Loucy (cell line): ENCODE data around the gene PRSS57.

Source experiments
- H2AFZ ChIP-seq: fragments of 200-600 bp; sonication (generic); 2 replicates; pipeline ENCODE4 v1.6.0; 2016; ENCODE audit warnings: antibody characterized with exemption, mild to moderate bottlenecking, low read length, moderate library complexity
- H3F3A ChIP-seq: fragments of 200-600 bp; 2 replicates; pipeline ENCODE4 v1.6.0; 2016; ENCODE audit warnings: antibody characterized with exemption, low read depth, mild to moderate bottlenecking
- H3K27me3 ChIP-seq: fragments of 200-600 bp; sonication (generic); 2 replicates; pipeline ENCODE4 v1.6.1; 2014; ENCODE audit warnings: low read length, mild to moderate bottlenecking; ENCODE audit not compliant: insufficient read depth, poor library complexity, severe bottlenecking
- H3K36me3 ChIP-seq: fragments of 200-600 bp; sonication (generic); 2 replicates; pipeline ENCODE4 v1.6.1; 2016; ENCODE audit warnings: low read length; ENCODE audit not compliant: insufficient read depth
- H3K4me1 ChIP-seq: fragments of 200-600 bp; sonication (generic); 2 replicates; pipeline ENCODE4 v1.5.1; 2014; ENCODE audit warnings: low read length, mild to moderate bottlenecking; ENCODE audit not compliant: insufficient read depth, poor library complexity, severe bottlenecking
- H3K4me2 ChIP-seq: fragments of 200-600 bp; sonication (generic); 2 replicates; pipeline ENCODE4 v1.6.0; 2014; ENCODE audit warnings: antibody characterized with exemption, low read length, low read depth, mild to moderate bottlenecking; ENCODE audit not compliant: poor library complexity, severe bottlenecking
- H3K4me3 ChIP-seq: fragments of 200-600 bp; sonication (generic); 2 replicates; pipeline ENCODE4 v1.5.1; 2014; ENCODE audit warnings: low read length, mild to moderate bottlenecking, mixed read lengths; ENCODE audit not compliant: poor library complexity, severe bottlenecking
- H3K79me2 ChIP-seq: fragments of 200-600 bp; sonication (generic); 2 replicates; pipeline ENCODE4 v1.6.1; 2014; ENCODE audit warnings: low read length; ENCODE audit not compliant: insufficient read depth
- H3K9ac ChIP-seq: fragments of 200-600 bp; sonication (generic); 2 replicates; pipeline ENCODE4 v1.6.0; 2014; ENCODE audit warnings: mild to moderate bottlenecking, low read depth, low read length, moderate library complexity; ENCODE audit not compliant: poor library complexity, severe bottlenecking
- H3K9me2 ChIP-seq: fragments of 200-600 bp; sonication (generic); replicated peaks from 2 replicates; pipeline ENCODE4 v1.6.1; 2016; ENCODE audit warnings: low read depth, low read length, mixed read lengths
- H3K9me3 ChIP-seq: fragments of 200-600 bp; sonication (generic); 2 replicates; pipeline ENCODE4 v1.6.1; 2014; ENCODE audit warnings: mild to moderate bottlenecking, antibody characterized with exemption, low read length, low read depth; ENCODE audit not compliant: insufficient read depth
- H4K20me1 ChIP-seq: fragments of 200-600 bp; sonication (generic); 2 replicates; pipeline ENCODE4 v1.6.0; 2014; ENCODE audit warnings: antibody characterized with exemption, low read length, mild to moderate bottlenecking; ENCODE audit not compliant: insufficient read depth, poor library complexity, severe bottlenecking
- CTCF ChIP-seq: fragments of 200-600 bp; sonication (generic); conservative IDR thresholded peaks from 2 replicates; pipeline ENCODE4 v1.5.1; 2014; ENCODE audit warnings: mild to moderate bottlenecking, antibody characterized with exemption, low read length
- EZH2phosphoT487 ChIP-seq: fragments of 200-600 bp; IDR thresholded peaks from 2 replicates; pipeline ENCODE4 v1.6.1; 2018; ENCODE audit warnings: antibody characterized with exemption, mild to moderate bottlenecking, moderate library complexity, borderline replicate concordance

Gene PRSS57

GRCh38 chr19:647566-648284 lies 47.5 kb downstream of the PRSS57 start:
- no peaks in the 10 kb centered on the region for H3F3A ChIP-seq
- H3K4me1 ChIP-seq: no peaks in the 10 kb centered on the region
- H4K20me1 ChIP-seq: peaks cover 18% of the 10 kb centered on the region
- H3K79me2 ChIP-seq: peaks cover 10% of the 10 kb centered on the region
- H3K4me2 ChIP-seq: no peak overlapping the region
- TF ChIP-seq CTCF (no peak), EZH2phosphoT487 (no peak)
- H3K9me3 ChIP-seq: no peaks in the 10 kb centered on the region
- no peak overlapping the region for H2AFZ ChIP-seq
- peaks cover 58% of the 10 kb centered on the region; the same call in 1 of the 2 replicates for H3K36me3 ChIP-seq
- no peaks in the 10 kb centered on the region for H3K27me3 ChIP-seq
- no peak overlapping the region for H3K4me3 ChIP-seq
- no peak overlapping the region for H3K9ac ChIP-seq
- H3K9me2 ChIP-seq: no peaks in the 10 kb centered on the region

- Histone ChIP-seq H3K4me3 (no peak overlapping the region), H3F3A (no peaks in the 10 kb centered on the region), H3K9me2 (no peaks in the 10 kb centered on the region), H3K4me2 (no peak overlapping the region), H4K20me1 (peaks cover 11% of the 10 kb centered on the region), H3K4me1 (no peaks in the 10 kb centered on the region), H3K9me3 (no peaks in the 10 kb centered on the region), H3K9ac (no peak overlapping the region), H2AFZ (no peak overlapping the region), H3K27me3 (no peaks in the 10 kb centered on the region), H3K36me3 (peaks cover 50% of the 10 kb centered on the region; the same call in 1 of the 2 replicates), H3K79me2 (peaks cover 3% of the 10 kb centered on the region; the same call in 1 of the 2 replicates)
- no peak for TF ChIP-seq CTCF
- TF ChIP-seq EZH2phosphoT487: no peak
These were observed 48.3 kb downstream of the PRSS57 start for GRCh38 chr19:646779-647565.

GRCh38 chr19:645912-646778 lies 49.1 kb downstream of the PRSS57 start:
- Histone ChIP-seq H3K4me2 (no peak overlapping the region), H3K36me3 (peaks cover 43% of the 10 kb centered on the region; the same call in 1 of the 2 replicates), H3K9ac (no peak overlapping the region), H4K20me1 (peaks cover 7% of the 10 kb centered on the region), H3F3A (no peaks in the 10 kb centered on the region), H3K79me2 (no peaks in the 10 kb centered on the region), H3K4me1 (no peaks in the 10 kb centered on the region), H3K4me3 (no peak overlapping the region), H3K27me3 (no peaks in the 10 kb centered on the region), H3K9me2 (no peaks in the 10 kb centered on the region), H3K9me3 (no peaks in the 10 kb centered on the region), H2AFZ (no peak overlapping the region)
- no peak for TF ChIP-seq EZH2phosphoT487
- TF ChIP-seq CTCF: no peak
